HG03457 (cell line): Measurements from ENCODE around the gene GPC5.

Source experiments
- ATAC-seq: cut with Tn5 transposase; IDR thresholded peaks from one replicate; pipeline ENCODE4 v1.9.1; 2021; ENCODE audit warnings: moderate number of reproducible peaks; ENCODE audit not compliant: unreplicated experiment

Gene GPC5

DNA sequence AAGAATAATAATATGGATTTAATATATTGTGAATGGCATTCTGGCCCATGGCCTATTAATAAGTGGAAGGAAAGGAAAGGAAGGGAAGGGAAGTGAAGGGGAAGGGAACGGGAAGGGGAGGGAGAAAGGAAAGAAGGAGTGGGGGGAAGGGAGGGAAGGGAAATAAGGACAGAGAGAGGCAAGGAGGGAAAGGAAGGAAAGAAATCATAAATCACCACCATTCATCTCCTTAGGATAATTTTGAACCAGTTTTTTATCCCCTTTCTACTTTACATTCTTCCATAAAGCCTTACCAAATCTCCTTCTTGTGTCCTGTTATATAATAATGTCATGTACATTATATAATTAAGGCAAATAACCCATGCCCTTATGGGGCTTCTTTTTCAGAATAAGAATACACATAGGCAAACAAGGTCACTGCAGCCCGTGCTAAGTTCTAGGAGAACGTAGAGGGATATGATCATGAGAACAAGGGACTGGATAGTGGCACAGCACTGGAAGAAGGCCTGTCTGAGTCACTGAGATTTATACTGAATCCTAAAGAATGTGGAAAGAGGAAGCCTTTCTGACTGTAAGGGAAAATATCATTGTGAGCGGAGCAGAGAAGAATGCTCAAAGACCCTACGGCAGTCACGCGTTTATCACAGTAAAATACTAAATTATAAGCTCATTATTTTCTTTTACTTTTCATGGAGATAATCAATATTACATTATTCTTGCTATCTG is 1383.7 kb downstream of the GPC5 start:
- no peak for ATAC-seq

GRCh38 chr13:92802776-92803175 is 1404.4 kb downstream of the GPC5 start:
- ATAC-seq = no peak

GRCh38 chr13:92804346-92804745 is 1405.9 kb downstream of the GPC5 start:
- ATAC-seq = no peak

DNA sequence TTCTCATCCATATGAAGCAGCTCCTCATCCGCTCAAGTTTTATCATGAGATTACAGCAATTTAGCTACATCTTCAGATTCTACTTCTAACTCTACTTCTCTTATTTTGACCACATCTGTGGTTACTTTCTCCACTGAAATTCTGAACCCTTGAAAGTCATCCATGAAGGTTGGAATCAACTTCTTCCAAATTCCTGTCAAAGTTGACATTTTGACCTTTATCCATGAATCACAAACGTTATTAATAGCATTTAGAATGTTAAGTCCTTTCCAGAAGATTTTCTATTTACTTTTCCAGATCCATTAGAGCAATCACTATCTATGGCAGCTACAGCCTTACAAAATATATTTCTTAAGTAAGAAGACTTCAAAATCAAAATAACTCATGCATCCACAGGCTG is 1406.5 kb downstream of the GPC5 start:
- ATAC-seq = no peak

GRCh38 chr13:92805766-92806165 is 1407.3 kb downstream of the GPC5 start:
- no peak for ATAC-seq

GRCh38 chr13:92806215-92806614 is 1407.8 kb downstream of the GPC5 start:
- no peak for ATAC-seq

DNA sequence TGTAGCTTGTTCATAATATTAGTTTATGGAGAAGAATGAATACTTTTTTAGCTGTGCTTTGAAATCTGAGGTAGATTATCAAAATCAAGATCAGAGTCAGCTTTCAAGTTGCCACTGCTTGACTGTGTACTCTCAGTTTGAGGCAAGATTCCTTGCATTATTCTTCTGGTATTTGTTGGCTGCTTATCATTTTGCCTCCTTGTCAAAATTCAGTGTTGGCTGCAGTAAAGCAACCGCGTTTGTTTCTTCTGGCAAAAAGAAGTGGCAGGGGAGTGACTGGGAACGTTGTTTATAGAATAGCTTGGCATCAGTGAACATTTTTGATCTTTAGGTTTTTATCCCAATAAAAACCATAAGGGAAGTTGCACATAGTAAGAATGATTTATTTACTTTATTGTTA is 1408.9 kb downstream of the GPC5 start:
- no peak for ATAC-seq

DNA sequence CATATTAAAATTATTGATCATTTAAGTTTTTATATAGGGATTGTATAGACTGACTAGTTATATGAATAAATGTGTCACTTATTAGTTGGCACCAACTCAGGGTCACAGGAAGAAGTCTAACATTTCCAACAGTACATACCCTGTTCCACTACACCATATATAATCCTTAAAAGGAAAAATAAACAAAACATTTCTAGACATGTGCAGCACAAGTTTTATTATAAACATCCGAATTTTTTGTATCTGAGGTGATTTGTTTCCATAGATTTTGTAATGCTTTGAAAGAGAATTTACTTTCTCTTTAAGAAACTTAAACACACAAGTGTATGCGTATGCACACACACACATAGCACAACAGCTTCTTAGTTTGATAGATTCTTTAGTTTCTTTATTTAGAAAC is 1409.5 kb downstream of the GPC5 start:
- no peak for ATAC-seq

- no peak for ATAC-seq
Observed at GRCh38 chr13:92821324-92821723, 1422.9 kb downstream of the GPC5 start.

- no peak for ATAC-seq
Observed at GRCh38 chr13:92823059-92823458, 1424.6 kb downstream of the GPC5 start.

DNA sequence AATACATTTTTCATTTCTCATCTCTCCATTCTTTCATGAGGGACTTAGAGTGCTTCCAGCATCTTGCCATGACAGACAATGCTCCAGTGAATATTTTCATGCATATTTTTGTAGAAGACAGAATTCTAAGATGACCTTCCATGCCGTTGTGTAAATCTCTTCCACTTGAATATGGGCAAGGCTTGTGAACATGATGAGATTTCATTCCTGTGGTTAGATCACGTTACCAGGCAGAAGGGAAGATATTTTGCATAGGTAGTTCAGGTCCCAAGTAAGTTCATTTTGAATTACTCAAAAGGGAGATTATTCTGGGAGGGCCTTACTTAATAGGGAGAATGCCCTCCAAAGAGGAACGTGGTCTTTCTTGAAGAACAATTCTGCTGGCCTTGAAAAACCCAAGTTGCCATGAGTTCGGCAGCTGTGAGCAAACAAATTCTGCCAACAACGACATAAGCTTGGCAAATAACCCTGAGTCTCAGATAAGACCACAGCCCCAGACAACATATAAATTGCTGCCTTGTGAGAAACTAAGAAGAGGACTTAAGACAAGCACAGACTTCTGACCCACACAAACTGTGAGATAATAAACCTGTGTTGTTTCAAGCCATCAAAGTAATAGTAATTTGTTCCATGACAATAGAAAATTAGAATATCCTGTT is 1427.6 kb downstream of the GPC5 start:
- ATAC-seq = no peak

DNA sequence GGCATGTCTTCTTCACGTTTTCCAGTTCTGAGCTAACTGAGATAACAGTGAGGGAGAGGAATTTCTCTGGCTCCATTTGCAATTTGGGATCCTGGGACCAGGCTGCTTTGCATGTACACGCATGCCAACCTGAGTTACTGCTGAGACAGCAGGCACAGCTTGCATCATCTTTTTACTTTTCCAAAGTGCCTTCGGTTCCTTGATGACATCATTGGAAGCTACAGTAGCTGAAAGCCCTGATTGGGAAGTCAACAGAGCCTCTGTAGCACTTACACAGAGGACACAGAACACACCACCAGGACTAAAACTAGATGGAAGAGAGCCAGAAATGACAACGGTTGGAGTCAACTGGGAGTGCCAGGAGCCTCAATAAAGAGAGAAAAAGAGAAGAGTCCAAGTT is 1429.1 kb downstream of the GPC5 start:
- ATAC-seq = no peak

DNA sequence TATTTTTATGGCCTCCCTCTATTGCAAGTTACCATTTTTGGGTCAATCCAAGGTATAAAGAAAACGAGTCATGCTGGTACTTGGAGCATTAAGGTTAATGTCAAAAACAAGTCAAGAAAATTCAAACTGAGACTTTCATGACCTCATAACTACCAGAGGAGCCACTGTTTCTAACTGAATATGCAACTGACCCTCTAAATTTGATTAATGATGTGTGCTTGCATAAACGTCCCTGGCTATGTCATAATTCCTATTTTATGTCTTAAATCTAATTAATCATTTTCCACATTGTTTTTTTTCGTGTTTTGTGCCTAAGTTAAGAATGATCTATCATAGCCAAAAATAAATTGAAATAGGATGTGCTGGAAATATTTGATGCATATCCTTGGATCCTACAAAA is 1431.5 kb downstream of the GPC5 start:
- ATAC-seq = no peak

- ATAC-seq = no peak
Observed at GRCh38 chr13:92830821-92831220, 1432.4 kb downstream of the GPC5 start.

DNA sequence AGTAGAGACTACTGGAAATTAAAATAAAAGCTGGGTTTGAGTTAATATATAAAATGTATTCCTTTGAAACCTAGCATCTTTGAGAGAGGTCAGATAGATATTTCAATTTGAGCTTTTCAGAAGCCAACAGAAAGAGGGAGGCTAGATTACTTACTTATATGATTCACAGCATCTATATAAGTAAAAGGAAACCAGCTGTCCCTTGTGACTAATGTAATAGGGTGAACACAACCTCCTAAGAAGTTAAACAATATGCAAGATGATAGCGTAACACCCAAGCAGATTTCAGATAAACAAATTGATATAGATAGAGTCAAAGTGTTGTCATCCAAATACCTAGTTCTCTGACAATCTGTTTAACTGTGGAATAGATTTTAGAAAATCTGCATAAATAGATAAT is 1434.7 kb downstream of the GPC5 start:
- ATAC-seq = no peak

DNA sequence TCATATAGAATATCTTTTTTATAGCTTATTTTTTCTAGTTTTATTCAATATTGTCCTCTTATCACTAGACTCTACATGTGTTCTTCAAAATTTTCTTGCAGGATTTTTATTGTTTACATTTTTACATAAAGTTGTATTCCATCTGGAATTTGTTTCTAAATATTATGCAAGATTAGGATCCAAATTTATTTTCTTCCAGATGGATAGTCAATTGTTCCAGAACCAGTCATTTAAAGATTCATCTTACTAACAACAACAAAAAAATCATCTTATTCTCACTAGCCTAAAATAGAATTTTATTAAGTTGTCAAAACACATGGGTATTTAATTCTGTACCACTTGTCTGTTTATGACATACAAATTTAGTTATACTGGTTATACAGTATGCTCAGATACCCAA is 1437.8 kb downstream of the GPC5 start:
- no peak for ATAC-seq

GRCh38 chr13:92838786-92839185 is 1440.4 kb downstream of the GPC5 start:
- no peak for ATAC-seq

DNA sequence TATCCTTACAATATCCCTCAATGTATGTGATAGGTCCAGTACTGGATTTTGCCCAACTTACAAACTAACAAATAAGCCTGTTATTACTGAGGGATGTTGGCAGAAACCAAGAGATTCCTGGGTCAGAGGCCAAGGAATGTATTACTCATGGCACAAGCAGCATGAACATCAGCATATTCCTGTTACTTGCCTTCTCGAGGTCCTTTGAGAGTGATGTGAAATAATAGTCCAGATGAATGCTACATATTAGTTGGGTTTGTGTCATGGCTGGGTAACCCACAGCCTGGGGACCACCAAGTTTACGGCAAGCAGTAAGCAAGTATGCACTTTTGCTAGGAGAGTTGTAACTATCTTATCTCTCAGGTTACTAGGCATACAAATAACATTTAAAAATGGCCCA is 1443.7 kb downstream of the GPC5 start:
- no peak for ATAC-seq

DNA sequence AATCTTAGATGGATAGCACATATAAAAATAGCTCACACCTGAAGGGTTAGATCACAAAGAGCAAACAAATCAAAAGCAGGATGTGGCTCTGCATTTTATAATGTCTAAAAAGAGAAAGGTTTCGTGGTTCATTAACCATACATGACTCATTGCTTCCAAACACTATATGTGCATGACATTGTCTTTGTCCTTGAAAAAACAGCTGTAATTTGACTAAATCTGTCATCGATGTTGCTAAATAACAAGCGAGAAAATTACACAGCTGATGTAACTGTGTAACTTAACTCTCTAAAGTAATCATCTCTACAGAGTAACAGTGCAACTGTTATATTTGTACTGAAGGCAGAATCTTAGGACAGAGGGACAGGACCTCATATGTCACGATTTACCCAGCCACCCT is 1445.1 kb downstream of the GPC5 start:
- no peak for ATAC-seq

DNA sequence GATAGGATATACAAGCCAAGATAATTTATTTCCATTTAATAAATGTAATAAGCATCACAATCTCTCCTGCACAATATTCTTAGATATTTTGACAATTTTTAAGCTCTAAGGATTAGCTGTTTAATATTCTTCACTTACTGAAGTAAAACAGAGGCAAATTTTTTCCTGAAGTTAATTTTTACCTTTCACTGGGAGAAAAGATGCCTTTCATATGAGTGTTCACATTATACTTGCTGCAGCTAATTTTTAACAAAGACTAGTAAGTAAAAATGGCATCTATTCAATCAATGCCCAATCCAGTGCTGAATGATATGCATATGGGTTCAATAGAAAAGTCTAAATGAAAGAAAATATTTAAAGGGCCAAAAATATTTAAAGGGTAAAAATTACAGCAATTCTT is 1451.0 kb downstream of the GPC5 start:
- ATAC-seq = no peak

DNA sequence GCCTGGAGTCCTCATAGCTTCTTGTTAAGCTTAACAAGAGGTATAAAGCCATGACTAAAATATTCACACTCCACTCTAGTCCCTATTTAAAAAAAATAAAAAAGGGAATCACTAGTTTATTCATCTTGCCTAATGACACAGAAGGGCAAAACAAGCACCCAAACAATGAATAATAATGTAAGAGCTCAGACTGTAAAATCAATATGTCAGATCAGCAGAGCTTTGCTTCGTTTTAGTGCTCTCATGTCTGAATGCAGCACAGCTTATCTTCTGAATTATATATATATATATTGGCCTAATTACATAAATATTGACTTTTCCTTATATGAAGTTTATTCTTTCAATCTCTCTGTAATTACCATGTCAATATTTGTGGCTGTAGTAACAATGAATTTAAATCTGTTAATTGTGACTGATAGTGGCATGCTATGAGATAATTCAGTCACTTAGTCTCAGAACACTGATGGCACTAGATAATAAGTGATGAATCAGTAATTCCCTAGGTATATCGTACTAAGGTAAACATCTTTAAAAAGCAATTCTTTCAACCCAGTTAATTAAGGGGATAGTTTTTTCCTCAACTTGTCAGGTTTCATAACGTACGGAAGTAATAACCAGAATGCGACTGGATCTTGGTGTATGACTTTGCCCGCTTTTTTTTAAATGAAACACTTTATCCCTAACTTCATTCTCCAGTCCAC is 1466.3 kb downstream of the GPC5 start:
- ATAC-seq = no peak

DNA sequence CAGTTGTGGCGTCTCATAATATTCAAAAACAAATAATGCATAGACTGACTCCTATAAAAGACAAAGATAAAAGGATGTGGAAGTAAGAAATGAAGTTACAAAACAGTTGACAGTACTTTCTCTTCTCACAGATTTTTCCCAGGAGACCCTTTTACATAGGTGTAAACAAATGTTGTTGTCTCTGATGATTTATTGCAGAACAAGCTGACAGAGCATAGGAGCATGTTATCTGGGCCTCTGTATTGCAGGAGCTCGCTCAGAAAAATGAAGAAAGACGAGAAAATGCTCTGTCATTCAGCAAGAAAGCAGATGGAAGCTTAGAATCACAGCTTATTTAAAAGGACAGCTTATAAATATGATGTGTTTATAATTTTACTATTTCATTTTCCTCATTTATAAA is 1474.6 kb downstream of the GPC5 start:
- no peak for ATAC-seq
